Keratinocyte (primary cell): ENCODE measurements around the gene BUB1. TPM values are rescaled to one million over a fixed set of nuclear protein-coding genes. Genes with fewer than 3 reads are reported as not detected.

Experiments used
- DNase-seq: peaks from one replicate; pipeline ENCODE4 v3.0.0-alpha.2; 2011; ENCODE audit warnings: low read depth, missing footprints, low spot score
- FAIRE-seq: peaks from 2 replicates; lab custom pipeline; 2011; peaks lifted over from hg19 to GRCh38; lab: Jason Lieb, UNC
- H2AFZ ChIP-seq: 2 replicates; pipeline ENCODE4 v1.6.0; 2012; ENCODE audit warnings: low read length, control low read depth, inconsistent platforms; ENCODE audit not compliant: control insufficient read depth
- H3K27ac ChIP-seq: 2 replicates; pipeline ENCODE4 v1.5.1; 2011; ENCODE audit warnings: low read length; ENCODE audit not compliant: control insufficient read depth, insufficient read depth
- H3K27me3 ChIP-seq: 3 replicates; pipeline ENCODE4 v1.6.0; 2011; ENCODE audit warnings: low read length; ENCODE audit not compliant: control insufficient read depth, insufficient read depth; ENCODE audit errors: extremely low read depth
- H3K36me3 ChIP-seq, 2 experiments: 2 replicates in 1 of 2; 3 replicates in 1 of 2; pipeline ENCODE4 v1.5.1; 2011; ENCODE audit warnings: low read length in 2 of 2, mild to moderate bottlenecking in 1 of 2; ENCODE audit not compliant: control insufficient read depth in 2 of 2, insufficient read depth in 2 of 2; ENCODE audit errors: extremely low read depth in 1 of 2
- H3K4me1 ChIP-seq: 3 replicates; pipeline ENCODE4 v1.5.1; 2011; ENCODE audit warnings: low read length; ENCODE audit not compliant: control insufficient read depth, insufficient read depth; ENCODE audit errors: extremely low read depth
- H3K4me2 ChIP-seq: 3 replicates; pipeline ENCODE4 v1.6.0; 2011; ENCODE audit warnings: low read depth, low read length; ENCODE audit not compliant: control insufficient read depth, insufficient read depth; ENCODE audit errors: extremely low read depth
- H3K4me3 ChIP-seq, 3 experiments: fragments of 200-600 bp in 1 of 3; sonication (generic) in 1 of 3; 2 replicates in 2 of 3; 3 replicates in 1 of 3; pipeline ENCODE4 v1.5.1; 2011 to 2016; ENCODE audit warnings: low read length in 3 of 3, mild to moderate bottlenecking in 3 of 3, control low read depth in 2 of 3, inconsistent platforms in 1 of 3, low read depth in 1 of 3, mixed read lengths in 1 of 3, mixed run types in 1 of 3, moderate library complexity in 1 of 3; ENCODE audit not compliant: control insufficient read depth in 2 of 3, insufficient read depth in 2 of 3; ENCODE audit errors: extremely low read depth in 1 of 3
- H3K79me2 ChIP-seq: 2 replicates; pipeline ENCODE4 v1.6.0; 2012; ENCODE audit warnings: low read length; ENCODE audit not compliant: control insufficient read depth, insufficient read depth
- H3K9ac ChIP-seq: 3 replicates; pipeline ENCODE4 v1.6.0; 2011; ENCODE audit warnings: low read length; ENCODE audit not compliant: control insufficient read depth, insufficient read depth; ENCODE audit errors: extremely low read depth
- H3K9me1 ChIP-seq: 3 replicates; pipeline ENCODE4 v1.6.0; 2011; ENCODE audit warnings: low read length; ENCODE audit not compliant: control insufficient read depth, insufficient read depth; ENCODE audit errors: extremely low read depth
- H3K9me3 ChIP-seq: 2 replicates; pipeline ENCODE4 v1.5.1; 2012; ENCODE audit warnings: low read depth, low read length; ENCODE audit not compliant: control insufficient read depth
- H4K20me1 ChIP-seq: 3 replicates; pipeline ENCODE4 v1.6.0; 2011; ENCODE audit warnings: low read length; ENCODE audit not compliant: control insufficient read depth, insufficient read depth; ENCODE audit errors: extremely low read depth
- CTCF ChIP-seq, 3 experiments: IDR thresholded peaks in 1 of 3; conservative IDR thresholded peaks in 1 of 3; optimal IDR thresholded peaks in 1 of 3; 2 replicates in 2 of 3; 3 replicates in 1 of 3; pipeline versions ENCODE3 to v1.5.1; 2011; ENCODE audit warnings: low read length in 3 of 3, mild to moderate bottlenecking in 3 of 3, moderate library complexity in 2 of 3, control low read depth in 1 of 3, inconsistent platforms in 1 of 3; ENCODE audit not compliant: insufficient read depth in 2 of 3; ENCODE audit errors: extremely low read depth in 1 of 3
- EZH2 ChIP-seq: IDR thresholded peaks from one replicate; pipeline ENCODE4 v1.6.1; 2012; ENCODE audit warnings: inconsistent platforms, mild to moderate bottlenecking, low read length, moderate library complexity
- dilution Hi-C: fragments of 300-500 bp; cut with MboI; formaldehyde crosslinking; loops from one replicate; pipeline ENCODE4 v1.7.0; 2020; ENCODE audit warnings: low sequenced_read_pairs; ENCODE audit not compliant: extremely low pct_ligation_motif_present
- polyA minus RNA-seq, 3 experiments: library from RNA; depleted of rRNA, polyadenylated mRNA; stranded (reverse); fragments of >200 nt; gene quantifications; 1 replicate in 1 of 3; 2 replicates in 1 of 3; 3 replicates in 1 of 3; pipeline ENCODE4 v1.2.3, GENCODE V29; 2011
- polyA plus RNA-seq, 5 experiments: library from polyadenylated mRNA; depleted of rRNA in 3 of 5; stranded (reverse) in 3 of 5; stranded (forward) in 1 of 5; unstranded in 1 of 5; fragments of >200 nt; gene quantifications; 1 replicate in 1 of 5; 2 replicates in 3 of 5; 3 replicates in 1 of 5; pipeline versions ENCODE4 v1.2.1 to v1.2.3, GENCODE V29; 2011 to 2012; ENCODE audit warnings: missing spikeins in 2 of 5, low read depth in 1 of 5, low replicate concordance in 1 of 5

The BUB1 gene
- polyA plus RNA-seq: 3.8 to 24.7 TPM (median 16.4 TPM) in 3 replicates
- polyA plus RNA-seq (2011; ENCODE audit: low read depth): not detected
- polyA plus RNA-seq (2011; cell fraction: cytosol; rRNA removed): 3.9 and 7.1 TPM in 2 replicates
- polyA plus RNA-seq (2011; cell fraction: nucleus; rRNA removed): 6.1 and 7.2 TPM in 2 replicates
- polyA plus RNA-seq (2012; ENCODE audit: low replicate concordance): 0.32 and 12.7 TPM in 2 replicates
- 6.1 to 23.5 TPM (median 10.5 TPM) in 3 replicates for polyA minus RNA-seq
- 4.6 TPM for polyA minus RNA-seq (2011; cell fraction: cytosol; rRNA and poly(A)+ RNA removed)
- polyA minus RNA-seq (2011; cell fraction: nucleus; rRNA and poly(A)+ RNA removed): 5.9 and 8.5 TPM in 2 replicates

GRCh38 chr2:110677530-110678456 lies at the start of gene BUB1:
BUB1 (minus strand) TSS chr2:110678063; CDS start chr2:110677995, 68 bp downstream.
- H3K27ac ChIP-seq: peak within 1 kb of the TSS; percentile 80

GRCh38 chr2:110726285-110726684 lies 48.4 kb upstream of the BUB1 start:
- Histone ChIP-seq H4K20me1 (no peaks in the 10 kb centered on the region), H3K9ac (no peak overlapping the region), H3K79me2 (no peaks in the 10 kb centered on the region), H3K9me3 (no peaks in the 10 kb centered on the region), H3K27me3 (peaks cover 14% of the 10 kb centered on the region), H3K27ac (no peak overlapping the region), H3K36me3 (no peaks in the 10 kb centered on the region), H3K4me2 (no peak overlapping the region), H3K9me1 (no peaks in the 10 kb centered on the region), H3K4me3 (no peak overlapping the region), H3K4me1 (no peaks in the 10 kb centered on the region), H2AFZ (no peak overlapping the region)
- no peak for DNase-seq
- no peak for TF ChIP-seq EZH2
- no peak for TF ChIP-seq CTCF (optimal IDR thresholded peaks at IDR 0.05 in 1 of 3, IDR thresholded peaks at IDR 0.05 in 1 of 3, conservative IDR thresholded peaks at IDR 0.05 in 1 of 3; ENCODE audit: extremely low read depth in 1 of 3, insufficient read depth in 2 of 3, low read length in 3 of 3)
- dilution Hi-C loops: no loop called here
- FAIRE-seq: no peak

More at GRCh38 chr2:110677530-110678456, at the start of gene BUB1:
- peak within 1 kb of the TSS; percentile 82 to 89 (median 86) for H3K4me3 ChIP-seq
- H3K36me3 ChIP-seq: peaks cover 0 to 2% of the 10 kb centered on the region in 2 experiments
- no peaks in the 10 kb centered on the region for H3K27me3 ChIP-seq
- peak within 1 kb of the TSS; percentile 89 for H2AFZ ChIP-seq
- peak within 1 kb of the TSS; percentile 93 for H3K4me2 ChIP-seq
- no peaks in the 10 kb centered on the region for H3K9me1 ChIP-seq
- peak; percentile 58 for DNase-seq
- peaks cover 26% of the 10 kb centered on the region for H3K4me1 ChIP-seq
- H3K9ac ChIP-seq: peak within 1 kb of the TSS; percentile 84
- no peak for FAIRE-seq
- no peaks in the 10 kb centered on the region for H3K9me3 ChIP-seq
- no peaks in the 10 kb centered on the region for H4K20me1 ChIP-seq
- dilution Hi-C loops: no loop called here
- H3K79me2 ChIP-seq: peaks cover 26% of the 10 kb centered on the region
- TF ChIP-seq EZH2: no peak
- TF ChIP-seq CTCF (optimal IDR thresholded peaks at IDR 0.05 in 1 of 3, IDR thresholded peaks at IDR 0.05 in 1 of 3, conservative IDR thresholded peaks at IDR 0.05 in 1 of 3; ENCODE audit: extremely low read depth in 1 of 3, insufficient read depth in 2 of 3, low read length in 3 of 3): no peak
